G401 (cell line): ENCODE measurements around the gene HSD17B13. TPM values are rescaled to one million over a fixed set of nuclear protein-coding genes. Genes with fewer than 3 reads are reported as not detected.
"Not testable (repeated sequence)": the region's sequence is repeated elsewhere in the genome, so short reads cannot be mapped to it uniquely, and the experiment has no call there.

Source experiments
- DNase-seq: peaks from one replicate; pipeline ENCODE4 v3.0.0-alpha.2; 2015; ENCODE audit warnings: low spot score
- in situ Hi-C: cut with HindIII; loops from 2 replicates; pipeline ENCODE4 v1.10.0; 2016; ENCODE audit warnings: low sequenced_read_pairs, mixed read lengths
- total RNA-seq: library from RNA; depleted of rRNA; stranded (reverse); fragments of >200 nt; shearing (Covaris generic); gene quantifications from 2 replicates; pipeline ENCODE4 v1.2.3, GENCODE V29; 2014

The HSD17B13 gene
- total RNA-seq, 1 experiment from 2014 or later = not detected

GRCh38 chr4:87321888-87322287, 794 bp downstream of the HSD17B13 start:
- in situ Hi-C loops = no loop called here
- no peak for DNase-seq

- no peak for DNase-seq
- in situ Hi-C loops = no loop called here
Observed at GRCh38 chr4:87317527-87317926, 5.2 kb downstream of the HSD17B13 start.

GRCh38 chr4:87316961-87317360, 5.7 kb downstream of the HSD17B13 start:
- DNase-seq = no peak
- in situ Hi-C loops = no loop called here

- DNase-seq, in situ Hi-C loops: not testable (repeated sequence)
Observed at GRCh38 chr4:87315000-87315399, 7.7 kb downstream of the HSD17B13 start.

- no peak for DNase-seq
- in situ Hi-C loops = no loop called here
Observed at GRCh38 chr4:87313756-87314155, 8.9 kb downstream of the HSD17B13 start.

GRCh38 chr4:87311684-87312083, 11.0 kb downstream of the HSD17B13 start:
- in situ Hi-C loops = no loop called here
- no peak for DNase-seq

GRCh38 chr4:87310691-87311335, 11.9 kb downstream of the HSD17B13 start:
- DNase-seq = no peak
- in situ Hi-C loops = no loop called here

- in situ Hi-C loops = no loop called here
- DNase-seq = no peak
Observed at GRCh38 chr4:87309625-87310024, 13.1 kb downstream of the HSD17B13 start.

- no peak for DNase-seq
- in situ Hi-C loops = no loop called here
Observed at GRCh38 chr4:87306056-87306455, 16.6 kb downstream of the HSD17B13 start.

GRCh38 chr4:87305562-87305961, 17.1 kb downstream of the HSD17B13 start:
- in situ Hi-C loops = no loop called here
- DNase-seq = no peak

GRCh38 chr4:87304745-87305432, 17.8 kb downstream of the HSD17B13 start:
- no peak for DNase-seq
- in situ Hi-C loops = no loop called here

GRCh38 chr4:87299898-87300297, 22.8 kb downstream of the HSD17B13 start:
- in situ Hi-C loops = no loop called here
- no peak for DNase-seq

GRCh38 chr4:87298362-87298761, 24.3 kb downstream of the HSD17B13 start:
- no peak for DNase-seq
- in situ Hi-C loops = no loop called here

GRCh38 chr4:87294911-87295310, 27.8 kb downstream of the HSD17B13 start:
- in situ Hi-C loops, DNase-seq: not testable (repeated sequence)

- in situ Hi-C loops = not testable (repeated sequence)
Observed at GRCh38 chr4:87293889-87294288, 28.8 kb downstream of the HSD17B13 start.

GRCh38 chr4:87286970-87287369, 35.7 kb downstream of the HSD17B13 start:
- in situ Hi-C loops = no loop called here
- no peak for DNase-seq

More at GRCh38 chr4:87293889-87294288, 28.8 kb downstream of the HSD17B13 start:
- DNase-seq = not testable (repeated sequence)

- in situ Hi-C loops, DNase-seq: not testable (repeated sequence)
Observed at GRCh38 chr4:87284268-87284667, 38.4 kb downstream of the HSD17B13 start.

- in situ Hi-C loops = no loop called here
Observed at GRCh38 chr4:87283151-87283550, 39.5 kb downstream of the HSD17B13 start.

GRCh38 chr4:87281603-87282002, 41.1 kb downstream of the HSD17B13 start:
- DNase-seq = no peak
- in situ Hi-C loops = no loop called here

More at GRCh38 chr4:87283151-87283550, 39.5 kb downstream of the HSD17B13 start:
- DNase-seq = no peak

- DNase-seq = no peak
- in situ Hi-C loops = no loop called here
Observed at GRCh38 chr4:87278335-87278794, 44.3 kb downstream of the HSD17B13 start.

- no peak for DNase-seq
- in situ Hi-C loops = no loop called here
Observed at GRCh38 chr4:87275311-87275710, 47.4 kb downstream of the HSD17B13 start.
